GM19397 (cell line): ENCODE results near the gene MUS81.
"Not testable (repeated sequence)": the region's sequence is repeated elsewhere in the genome, so short reads cannot be mapped to it uniquely, and the experiment has no call there.

Experiments used
- ATAC-seq: cut with Tn5 transposase; IDR thresholded peaks from one replicate; pipeline ENCODE4 v1.9.1; 2021; ENCODE audit warnings: mild to moderate bottlenecking, moderate library complexity; ENCODE audit not compliant: unreplicated experiment

MUS81 gene

DNA sequence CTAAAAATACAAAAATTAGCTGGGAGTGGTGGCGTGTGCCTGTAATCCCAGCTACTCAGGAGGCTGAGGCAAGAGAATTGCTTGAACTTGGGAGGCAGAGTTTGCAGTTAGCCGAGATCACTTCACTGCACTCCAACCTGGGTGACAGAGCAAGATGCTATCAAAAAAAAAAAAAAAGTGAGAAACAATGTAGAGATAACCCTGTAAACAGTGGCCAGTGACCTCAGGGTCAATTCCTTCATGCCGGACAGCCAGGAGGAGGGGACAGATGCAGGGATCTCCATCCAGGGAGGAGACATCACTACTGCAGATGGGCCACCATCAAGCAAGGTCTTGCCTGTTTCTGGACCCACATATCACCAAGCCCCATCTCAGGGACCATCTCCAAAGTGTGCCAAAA, 12.5 kb upstream of the MUS81 start:
- ATAC-seq = no peak

DNA sequence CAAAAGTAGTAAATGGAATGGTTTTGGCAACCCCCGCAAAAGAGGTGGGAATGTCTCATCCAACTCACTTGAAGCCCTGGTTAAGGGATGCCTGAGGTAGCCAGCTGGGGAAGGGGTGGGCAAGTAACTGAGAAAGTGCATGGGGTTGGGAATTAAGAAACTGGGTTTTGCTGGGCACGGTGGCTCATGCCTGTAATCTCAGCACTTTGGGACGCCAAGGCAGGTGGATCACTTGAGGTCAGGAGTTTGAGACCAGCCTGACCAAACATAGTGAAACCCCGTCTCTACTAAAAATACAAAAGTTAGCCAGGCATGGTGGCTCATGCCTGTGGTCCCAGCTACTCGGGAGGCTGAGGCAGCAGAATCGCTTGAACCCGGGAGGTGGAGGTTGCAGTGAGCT, 11.5 kb upstream of the MUS81 start:
- ATAC-seq = not testable (repeated sequence)

DNA sequence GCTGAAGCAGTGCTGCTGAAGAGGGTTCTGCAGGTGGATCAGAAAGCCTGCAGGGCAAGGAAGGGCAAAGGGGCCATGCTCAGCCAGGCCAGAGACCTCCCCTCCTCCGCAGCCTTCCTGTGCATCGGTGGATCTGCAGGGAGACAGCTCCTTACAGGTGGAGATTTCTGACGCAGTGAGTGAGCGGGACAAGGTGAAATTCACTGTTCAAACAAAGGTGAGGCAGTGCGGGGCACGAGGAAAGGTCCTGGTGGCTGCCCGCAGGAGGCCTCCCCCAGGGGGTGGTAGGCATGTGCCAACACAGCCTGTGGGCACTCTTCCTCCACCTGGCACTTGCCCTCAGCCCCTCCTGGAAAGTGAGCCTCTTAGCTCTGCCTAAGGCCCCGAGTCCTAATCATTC, 10.9 kb upstream of the MUS81 start:
- no peak for ATAC-seq

DNA sequence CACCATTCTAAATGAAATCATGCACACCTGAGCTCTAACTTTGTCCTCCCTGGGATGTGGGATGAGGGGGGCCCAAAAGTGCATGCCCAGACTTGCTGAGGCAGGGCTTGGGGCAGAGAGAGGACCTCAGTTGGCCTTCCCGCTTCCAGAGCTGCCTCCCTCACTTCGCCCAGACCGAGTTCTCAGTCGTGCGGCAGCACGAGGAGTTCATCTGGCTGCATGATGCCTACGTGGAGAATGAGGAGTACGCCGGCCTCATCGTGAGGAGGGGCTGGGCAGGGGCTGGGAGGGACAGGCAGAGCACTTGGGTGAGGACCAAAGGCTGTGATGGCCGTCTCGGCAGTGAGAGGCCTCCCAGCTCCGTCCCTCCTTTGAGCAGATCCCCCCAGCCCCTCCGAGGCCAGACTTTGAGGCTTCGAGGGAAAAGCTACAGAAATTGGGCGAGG, 10.4 kb upstream of the MUS81 start:
- ATAC-seq = no peak

DNA sequence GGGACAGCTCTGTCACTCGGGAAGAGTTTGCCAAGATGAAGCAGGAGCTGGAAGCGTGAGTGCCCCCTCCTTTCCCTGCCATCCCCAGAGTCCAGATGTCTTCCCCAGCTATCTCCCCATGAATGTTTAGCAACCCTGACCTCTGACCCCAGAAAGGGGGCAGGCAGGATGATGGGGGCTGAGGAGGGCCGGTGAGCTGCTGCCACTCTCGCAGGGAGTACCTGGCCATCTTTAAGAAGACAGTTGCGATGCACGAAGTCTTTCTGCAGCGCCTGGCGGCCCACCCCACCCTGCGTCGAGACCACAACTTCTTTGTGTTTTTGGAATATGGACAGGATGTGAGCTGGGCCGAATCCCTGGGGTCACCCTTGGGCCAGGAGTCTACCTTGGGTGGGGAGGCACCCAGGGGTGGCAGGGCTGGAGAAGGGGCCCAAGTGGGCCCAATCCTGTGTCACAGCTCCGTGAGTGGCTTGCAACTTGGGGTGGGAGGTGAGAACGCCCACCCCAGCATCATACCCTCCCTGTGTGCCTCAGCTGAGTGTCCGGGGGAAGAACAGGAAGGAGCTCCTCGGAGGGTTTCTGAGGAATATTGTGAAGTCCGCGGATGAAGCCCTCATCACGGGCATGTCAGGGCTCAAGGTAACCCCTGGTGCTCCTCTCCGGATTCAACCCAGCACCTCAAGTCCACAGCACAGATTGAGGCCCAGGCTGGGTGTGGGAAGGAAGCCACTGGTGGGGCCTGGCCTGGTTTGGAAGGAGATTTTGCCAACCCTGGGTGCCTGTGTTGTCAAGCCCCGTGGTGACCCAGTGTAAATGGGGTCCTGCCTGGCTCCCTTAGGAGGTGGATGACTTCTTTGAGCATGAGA, 9.8 kb upstream of the MUS81 start:
- ATAC-seq = no peak

DNA sequence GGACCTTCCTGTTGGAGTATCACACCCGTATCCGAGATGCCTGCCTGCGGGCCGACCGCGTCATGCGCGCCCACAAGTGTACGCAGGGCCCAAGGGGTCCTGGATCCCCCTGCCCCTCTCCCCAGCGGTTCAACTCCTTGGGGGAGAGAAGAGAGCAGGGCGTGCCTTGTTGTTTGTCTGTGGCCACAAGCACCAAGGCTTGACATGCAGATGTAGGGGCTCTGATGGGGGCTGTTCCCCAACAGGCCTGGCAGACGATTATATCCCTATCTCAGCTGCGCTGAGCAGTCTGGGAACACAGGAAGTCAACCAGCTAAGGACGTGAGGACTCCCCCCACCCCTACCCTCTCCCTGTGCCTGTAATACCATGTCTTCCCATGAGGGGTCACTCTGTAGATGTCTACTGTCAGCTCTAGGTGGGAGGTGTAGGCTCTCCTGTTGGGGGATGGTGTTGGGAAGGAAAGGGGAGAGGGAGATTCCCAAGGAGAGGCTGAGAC, 9.1 kb upstream of the MUS81 start:
- ATAC-seq = no peak

DNA sequence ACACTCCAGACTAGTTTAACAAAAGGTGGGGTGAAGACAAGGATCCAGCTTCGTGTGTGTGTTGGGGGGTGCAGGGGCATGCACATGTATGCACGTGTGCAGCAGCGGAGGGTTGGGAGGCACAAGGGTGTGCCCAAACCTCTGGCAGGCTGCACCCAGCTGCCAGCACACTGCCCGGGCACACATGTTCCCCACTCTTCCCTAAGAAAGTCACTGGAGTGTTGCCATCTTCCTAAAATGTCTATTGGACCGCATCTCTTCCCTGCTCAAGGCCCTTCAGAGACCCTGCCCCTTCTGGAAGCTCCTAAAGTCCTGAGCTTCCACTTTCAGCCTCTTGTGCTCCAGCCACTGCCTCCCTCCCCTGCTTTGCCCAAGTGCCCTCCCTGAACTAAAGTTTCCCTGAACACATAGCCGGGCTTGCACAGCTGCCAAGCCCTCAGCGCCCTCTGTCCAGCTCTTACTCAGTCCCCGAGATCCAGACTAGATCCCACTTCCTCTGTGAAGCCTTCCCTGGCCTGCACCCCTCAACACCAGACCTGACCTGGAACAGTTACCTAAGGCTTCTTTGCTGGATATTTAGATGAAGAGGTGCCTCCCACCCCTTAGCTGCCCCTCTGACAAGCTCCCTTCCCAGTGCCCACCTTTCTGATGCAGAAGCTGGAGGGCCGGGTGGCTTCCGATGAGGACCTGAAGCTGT, 8.3 kb upstream of the MUS81 start:
- no peak for ATAC-seq

DNA sequence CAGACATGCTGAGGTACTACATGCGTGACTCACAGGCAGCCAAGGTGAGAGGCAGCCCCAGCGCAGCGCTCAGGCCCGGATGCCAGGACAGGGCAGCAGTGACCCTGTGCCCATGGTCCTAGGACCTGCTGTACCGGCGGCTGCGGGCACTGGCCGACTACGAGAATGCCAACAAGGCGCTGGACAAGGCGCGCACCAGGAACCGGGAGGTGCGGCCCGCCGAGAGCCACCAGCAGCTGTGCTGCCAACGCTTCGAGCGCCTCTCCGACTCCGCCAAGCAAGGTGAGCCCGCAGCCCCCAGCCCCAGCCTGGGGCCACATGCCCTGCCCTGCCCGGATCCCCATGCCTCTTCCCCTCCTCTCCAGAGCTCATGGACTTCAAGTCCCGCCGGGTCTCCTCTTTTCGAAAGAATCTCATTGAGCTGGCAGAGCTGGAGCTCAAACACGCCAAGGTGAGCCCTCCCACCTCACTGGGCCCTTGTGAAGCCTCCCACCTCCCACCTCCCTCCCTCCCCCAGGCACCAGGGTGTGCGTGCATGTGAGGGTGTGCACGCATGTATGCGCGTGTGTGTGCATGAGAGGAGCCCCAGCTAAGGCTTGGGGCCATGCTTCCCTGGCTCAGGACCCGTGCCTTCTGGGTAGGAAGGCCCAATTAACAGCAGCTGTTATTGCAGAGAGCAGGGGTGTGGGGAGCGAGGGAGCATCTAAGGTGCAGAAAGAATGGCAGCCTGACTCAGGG, 7.6 kb upstream of the MUS81 start:
- no peak for ATAC-seq

DNA sequence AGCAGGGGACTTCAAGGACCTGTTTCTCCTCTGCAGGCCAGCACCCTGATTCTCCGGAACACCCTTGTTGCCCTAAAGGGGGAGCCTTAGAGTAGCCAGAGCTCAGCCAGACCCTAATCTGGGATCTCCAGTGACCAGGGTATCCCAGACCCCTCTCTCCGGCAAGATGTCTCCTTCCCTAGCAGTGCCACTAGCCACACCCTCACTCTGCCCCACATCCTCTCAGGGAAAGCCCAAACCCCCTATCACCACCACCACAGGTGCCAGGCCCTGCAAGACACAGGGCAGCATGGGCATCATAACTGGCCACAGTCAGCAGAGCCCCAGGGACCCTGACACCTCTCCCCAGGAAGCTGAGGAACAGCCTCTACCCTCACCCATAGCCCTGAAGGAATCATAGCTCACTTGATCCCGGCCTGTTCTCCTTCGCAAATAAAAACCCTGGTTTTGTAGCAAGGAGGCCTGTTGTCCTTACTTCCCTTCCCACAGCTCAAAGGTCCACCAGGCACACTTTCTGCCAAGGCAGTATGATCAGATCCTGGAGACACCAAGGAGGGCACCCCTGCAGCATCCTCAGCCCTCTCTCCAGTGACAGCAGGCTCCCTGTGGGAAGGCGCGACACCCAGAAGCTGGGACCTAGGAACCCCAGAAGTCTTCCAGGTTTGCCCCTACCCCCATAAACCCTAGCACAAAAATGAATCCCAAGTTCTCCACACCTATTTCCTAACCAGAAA, 6.8 kb upstream of the MUS81 start:
- ATAC-seq = no peak

DNA sequence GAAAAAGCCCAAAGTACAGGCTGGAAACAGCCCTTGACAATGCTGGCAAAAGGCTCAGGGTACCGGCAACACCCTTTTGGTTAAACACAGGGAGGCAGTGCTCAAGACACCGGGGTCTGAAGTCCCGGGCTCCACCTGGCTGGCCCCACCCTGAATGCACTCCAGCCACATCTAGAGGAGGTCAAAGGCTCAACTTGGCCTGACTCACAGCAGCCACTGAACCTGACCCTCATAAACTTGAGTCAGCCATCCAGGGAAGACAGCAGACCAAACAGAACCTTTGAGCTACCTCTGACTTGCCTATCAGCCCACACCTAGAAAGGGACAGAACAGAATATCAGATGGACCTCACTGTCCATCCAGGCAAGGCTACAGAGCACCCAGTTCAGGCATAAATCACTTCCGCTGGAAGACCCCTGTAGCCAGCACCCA, 6.1 kb upstream of the MUS81 start:
- ATAC-seq = no peak

DNA sequence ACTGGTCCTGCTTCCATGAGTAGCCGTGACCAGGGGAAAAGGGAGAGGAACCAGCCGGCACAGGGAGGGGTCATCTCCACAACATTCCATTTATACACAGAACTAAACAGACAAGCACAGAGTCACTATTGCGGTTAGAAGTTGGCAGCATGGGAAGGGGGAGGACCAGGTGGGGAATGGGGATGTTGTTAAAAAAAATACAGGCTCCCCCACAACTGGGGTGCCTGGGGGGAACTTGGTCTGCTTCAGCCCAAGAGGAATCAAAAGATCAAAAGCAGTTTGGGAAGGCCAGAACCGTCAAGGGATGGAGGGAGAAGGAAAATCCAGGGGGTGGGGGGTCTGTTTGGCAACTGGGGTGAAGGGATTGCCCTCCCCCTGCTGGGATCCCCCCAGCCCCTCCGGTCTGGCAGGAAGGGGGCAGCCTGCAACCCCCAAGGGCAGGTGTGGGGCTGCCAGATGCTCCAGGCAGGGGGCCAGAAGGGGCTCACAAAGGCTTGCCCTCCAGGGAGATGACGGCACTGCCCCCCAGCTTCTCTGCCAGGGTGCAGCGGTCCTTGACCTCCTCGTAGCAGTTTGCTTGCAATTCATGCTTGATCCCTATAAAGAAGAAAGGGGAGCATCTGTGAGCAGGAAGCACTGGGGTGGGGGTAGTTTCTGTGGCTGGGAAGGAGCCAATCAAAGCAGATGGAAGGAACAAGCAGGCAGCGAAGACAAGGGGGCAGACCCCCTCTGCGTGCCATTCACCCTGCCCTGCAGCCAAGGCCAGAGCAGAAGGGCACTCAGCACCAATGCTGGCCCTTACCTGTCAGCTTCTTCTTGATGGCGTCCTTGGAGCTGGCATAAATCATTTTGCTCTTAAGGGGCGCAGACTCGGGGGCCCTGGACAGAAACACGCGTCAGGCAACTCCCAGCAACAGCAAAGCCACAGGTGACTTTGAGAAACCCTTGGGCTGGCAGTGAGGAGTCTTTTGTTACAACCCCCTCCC, 5.1 kb upstream of the MUS81 start:
- ATAC-seq = no peak

DNA sequence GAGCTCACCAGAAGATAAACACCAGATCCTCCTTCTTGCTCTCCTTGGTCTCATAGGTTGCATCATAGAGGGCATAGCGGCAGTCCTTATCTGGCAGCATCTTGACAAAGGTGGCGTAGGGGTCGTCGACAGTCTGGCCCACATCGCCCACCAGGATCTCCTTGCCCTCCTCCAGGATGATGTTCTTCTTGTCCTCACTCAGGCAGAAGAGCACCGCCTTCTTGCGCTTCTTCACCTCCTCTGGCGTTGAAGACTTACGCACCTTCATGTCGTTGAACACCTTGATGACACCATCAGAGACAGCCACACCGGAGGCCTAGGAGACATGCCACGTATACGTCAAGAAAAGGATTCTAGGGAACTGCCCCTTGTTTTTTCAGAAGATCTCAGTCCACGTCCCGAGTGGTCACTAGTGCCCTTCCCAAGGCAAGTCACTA, 4.3 kb upstream of the MUS81 start:
- no peak for ATAC-seq

DNA sequence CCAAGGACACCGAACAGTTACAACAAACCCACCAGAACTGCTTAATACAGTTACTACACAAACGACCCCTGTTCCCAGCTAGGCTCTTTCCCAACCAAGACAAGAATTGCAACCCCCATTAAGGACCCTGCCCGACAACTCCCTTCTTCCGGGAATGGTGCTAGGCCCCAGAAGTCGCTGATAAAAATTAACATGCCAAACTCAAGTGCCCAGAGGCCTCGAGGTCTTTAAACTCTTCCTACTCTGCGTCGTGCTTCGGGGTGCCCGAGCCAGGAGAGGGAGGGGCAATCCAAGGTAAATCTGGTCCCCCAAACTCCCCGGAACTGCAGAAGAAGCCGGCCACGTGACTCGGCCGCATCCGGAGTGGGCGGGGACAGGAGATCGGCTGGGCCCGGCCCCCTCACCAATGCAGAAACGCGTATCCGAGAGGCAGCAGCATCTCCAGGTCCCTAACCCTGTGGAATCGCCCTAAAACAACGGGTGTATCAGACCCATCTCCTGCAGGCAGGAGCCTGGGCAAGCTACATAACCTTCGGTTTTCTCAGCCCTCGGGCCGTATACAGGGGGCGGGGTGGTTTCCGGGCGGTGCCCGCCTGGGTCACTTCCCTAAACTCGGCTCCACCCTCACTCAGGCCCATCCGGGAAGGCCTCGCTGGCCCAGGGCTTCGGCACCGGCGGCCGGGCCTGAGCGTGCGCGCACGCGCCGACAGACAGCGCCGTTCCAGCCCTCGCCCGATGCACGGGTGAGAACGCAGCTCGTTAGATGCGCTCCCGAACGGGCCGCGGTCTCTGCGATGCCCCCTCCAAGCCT, 3.3 kb upstream of the MUS81 start:
- ATAC-seq = peak; percentile 34

DNA sequence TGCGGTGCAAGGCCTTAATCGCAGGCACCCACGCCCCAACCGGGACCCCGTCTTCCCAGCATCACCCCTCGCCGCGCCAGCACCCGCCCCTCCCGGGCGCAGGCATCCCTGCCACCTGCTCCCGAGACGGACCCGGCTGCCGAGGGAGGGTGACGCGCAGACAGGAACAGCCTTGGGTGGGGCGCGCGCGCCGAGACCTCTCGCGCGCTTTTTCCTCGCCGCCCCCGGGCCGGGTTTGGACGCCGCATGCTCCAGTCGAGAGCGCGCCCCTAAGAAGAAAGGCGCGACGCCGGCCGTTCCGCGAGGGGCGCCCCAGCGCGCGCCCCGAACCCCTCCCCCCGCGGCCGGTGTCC, 2.8 kb upstream of the MUS81 start:
- peak; percentile 2 for ATAC-seq

DNA sequence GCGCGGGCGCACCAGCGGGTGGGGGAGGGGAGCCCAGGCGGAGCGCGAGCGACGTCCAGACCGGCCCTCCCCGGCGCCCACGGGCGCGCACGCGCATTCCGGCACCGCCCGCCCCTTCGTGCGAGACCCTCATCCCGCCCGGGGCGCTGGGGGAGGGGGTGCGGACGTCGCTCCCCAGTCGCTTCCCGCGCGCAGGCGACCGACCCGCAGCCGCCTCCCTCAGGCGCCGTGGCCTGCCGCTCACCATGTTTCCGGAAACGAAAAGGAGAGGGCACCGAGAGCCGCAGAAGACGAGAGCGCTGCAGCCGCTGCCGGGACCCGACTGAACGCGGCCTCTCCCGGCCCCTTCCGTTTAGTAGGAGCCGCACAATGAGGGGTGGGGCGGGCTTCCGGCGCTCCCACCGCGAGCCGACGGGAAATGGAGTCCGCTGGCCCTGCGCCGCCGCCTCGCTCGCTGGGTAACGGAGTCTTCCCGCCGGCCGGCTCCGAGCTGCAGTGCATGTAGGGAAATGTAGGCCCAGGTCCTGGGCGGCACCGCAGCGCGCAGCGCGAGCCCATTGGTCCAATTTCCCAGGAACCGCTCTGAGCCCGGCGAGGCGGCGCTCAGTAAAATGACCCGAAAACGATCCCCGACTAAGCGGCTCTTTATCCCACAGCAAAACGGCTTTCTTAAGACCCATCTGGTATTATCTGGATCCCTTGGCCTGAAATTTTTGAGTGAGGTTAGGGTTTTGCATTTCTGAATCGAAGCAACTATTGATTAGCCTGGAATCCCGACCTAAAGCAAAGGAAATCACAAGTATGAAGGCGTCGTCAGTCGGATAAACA, 2.2 kb upstream of the MUS81 start, which contains the start of gene CFL1:
CFL1 (minus strand) TSS at position 328 of the 828 bp plus-strand sequence; CDS start at position 247, 81 bp downstream.
- peak; percentile 42 for ATAC-seq

DNA sequence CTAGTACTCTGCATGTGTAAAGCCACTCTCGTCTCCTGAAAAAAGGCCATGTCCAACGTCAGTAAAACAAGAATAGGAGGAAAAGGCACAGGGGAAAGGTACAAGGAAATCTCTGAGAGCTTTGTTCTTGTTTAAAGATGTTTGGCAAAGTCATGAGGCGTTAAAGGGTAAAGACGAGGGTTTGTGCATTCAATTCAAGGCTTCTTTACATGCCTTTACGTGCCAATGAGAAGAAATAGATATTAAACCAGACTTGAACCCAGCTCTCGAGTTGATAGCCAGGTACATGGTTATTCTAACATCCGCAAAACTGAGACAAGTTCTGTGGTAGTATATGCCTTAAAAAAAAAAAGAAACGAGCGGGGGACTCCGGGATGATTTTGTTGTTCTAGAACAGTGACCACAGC, 1.5 kb upstream of the MUS81 start:
- ATAC-seq = no peak

DNA sequence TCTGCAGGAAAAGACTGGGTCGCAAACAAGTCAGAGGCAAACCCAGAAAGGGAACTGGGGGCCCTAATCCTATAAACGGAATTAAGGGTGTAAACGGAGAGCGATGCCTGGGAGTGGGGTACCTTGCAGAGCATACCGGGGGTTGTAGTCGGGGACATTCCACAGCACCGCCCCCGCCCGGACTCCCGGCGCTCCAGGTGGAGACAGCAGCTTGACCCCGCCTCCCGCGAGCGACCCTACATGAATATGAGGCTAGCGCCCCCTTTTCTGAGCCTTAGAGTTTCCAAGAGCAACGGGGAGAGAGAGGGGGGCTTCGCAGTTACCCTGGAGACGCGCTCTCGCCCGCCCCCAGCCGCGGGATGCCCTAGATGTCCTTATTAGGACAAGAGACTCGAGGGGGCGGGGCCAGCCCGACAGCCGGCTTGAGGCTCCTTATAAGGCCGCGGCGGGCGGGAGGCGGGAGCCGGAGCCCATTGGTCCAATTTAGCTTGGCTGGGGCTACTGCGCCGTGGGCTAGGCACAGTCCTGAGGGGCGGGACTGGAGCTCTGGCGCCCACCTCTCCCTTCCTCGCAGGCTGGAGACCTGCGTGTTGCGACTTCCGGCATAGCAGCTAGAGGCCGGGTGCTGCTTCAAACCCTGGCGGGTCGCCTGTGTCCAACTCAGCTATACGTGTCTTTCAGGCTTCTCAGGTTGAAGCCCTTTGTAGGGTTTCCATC, 980 bp upstream of the MUS81 start:
- peak; percentile 46 for ATAC-seq
